ENCODE data around the gene ID2. TPM values are rescaled to one million over a fixed set of nuclear protein-coding genes. Genes with fewer than 3 reads are reported as not detected.

Gene ID2
- total RNA-seq, 1 experiment from 2014 or later: 2.1 TPM

GRCh38 chr2:8714971-8715370, 33.1 kb downstream of the ID2 start:
- Histone ChIP-seq H3K9me3 (ENCODE audit: control insufficient read depth, insufficient read depth, low read depth, low read length) (no peaks in the 10 kb centered on the region), H3K27me3 (ENCODE audit: control insufficient read depth, insufficient read depth, low read length) (no peaks in the 10 kb centered on the region), H3K27ac (ENCODE audit: low read length) (no peak overlapping the region), H3K4me1 (ENCODE audit: control insufficient read depth, insufficient read depth, low read length) (no peaks in the 10 kb centered on the region), H3K4me3 (ENCODE audit: low read depth in 2 of 2, low read length in 2 of 2) (no peak overlapping the region), H3K36me3 (ENCODE audit: control insufficient read depth, insufficient read depth, low read length) (no peaks in the 10 kb centered on the region)
- TF ChIP-seq POLR2AphosphoS5 (IDR thresholded peaks at IDR 0.05; ENCODE audit: low read depth, low read length) (no peak), TCF7L2 (IDR thresholded peaks at IDR 0.05; ENCODE audit: low read depth, low read length) (no peak), SIN3A (IDR thresholded peaks at IDR 0.05; ENCODE audit: borderline replicate concordance, insufficient read depth, low read depth, low read length) (no peak)
- TF ChIP-seq, protein P1, sequence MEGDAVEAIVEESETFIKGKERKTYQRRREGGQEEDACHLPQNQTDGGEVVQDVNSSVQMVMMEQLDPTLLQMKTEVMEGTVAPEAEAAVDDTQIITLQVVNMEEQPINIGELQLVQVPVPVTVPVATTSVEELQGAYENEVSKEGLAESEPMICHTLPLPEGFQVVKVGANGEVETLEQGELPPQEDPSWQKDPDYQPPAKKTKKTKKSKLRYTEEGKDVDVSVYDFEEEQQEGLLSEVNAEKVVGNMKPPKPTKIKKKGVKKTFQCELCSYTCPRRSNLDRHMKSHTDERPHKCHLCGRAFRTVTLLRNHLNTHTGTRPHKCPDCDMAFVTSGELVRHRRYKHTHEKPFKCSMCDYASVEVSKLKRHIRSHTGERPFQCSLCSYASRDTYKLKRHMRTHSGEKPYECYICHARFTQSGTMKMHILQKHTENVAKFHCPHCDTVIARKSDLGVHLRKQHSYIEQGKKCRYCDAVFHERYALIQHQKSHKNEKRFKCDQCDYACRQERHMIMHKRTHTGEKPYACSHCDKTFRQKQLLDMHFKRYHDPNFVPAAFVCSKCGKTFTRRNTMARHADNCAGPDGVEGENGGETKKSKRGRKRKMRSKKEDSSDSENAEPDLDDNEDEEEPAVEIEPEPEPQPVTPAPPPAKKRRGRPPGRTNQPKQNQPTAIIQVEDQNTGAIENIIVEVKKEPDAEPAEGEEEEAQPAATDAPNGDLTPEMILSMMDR (IDR thresholded peaks at IDR 0.05): no peak
- TF ChIP-seq, protein P2, sequence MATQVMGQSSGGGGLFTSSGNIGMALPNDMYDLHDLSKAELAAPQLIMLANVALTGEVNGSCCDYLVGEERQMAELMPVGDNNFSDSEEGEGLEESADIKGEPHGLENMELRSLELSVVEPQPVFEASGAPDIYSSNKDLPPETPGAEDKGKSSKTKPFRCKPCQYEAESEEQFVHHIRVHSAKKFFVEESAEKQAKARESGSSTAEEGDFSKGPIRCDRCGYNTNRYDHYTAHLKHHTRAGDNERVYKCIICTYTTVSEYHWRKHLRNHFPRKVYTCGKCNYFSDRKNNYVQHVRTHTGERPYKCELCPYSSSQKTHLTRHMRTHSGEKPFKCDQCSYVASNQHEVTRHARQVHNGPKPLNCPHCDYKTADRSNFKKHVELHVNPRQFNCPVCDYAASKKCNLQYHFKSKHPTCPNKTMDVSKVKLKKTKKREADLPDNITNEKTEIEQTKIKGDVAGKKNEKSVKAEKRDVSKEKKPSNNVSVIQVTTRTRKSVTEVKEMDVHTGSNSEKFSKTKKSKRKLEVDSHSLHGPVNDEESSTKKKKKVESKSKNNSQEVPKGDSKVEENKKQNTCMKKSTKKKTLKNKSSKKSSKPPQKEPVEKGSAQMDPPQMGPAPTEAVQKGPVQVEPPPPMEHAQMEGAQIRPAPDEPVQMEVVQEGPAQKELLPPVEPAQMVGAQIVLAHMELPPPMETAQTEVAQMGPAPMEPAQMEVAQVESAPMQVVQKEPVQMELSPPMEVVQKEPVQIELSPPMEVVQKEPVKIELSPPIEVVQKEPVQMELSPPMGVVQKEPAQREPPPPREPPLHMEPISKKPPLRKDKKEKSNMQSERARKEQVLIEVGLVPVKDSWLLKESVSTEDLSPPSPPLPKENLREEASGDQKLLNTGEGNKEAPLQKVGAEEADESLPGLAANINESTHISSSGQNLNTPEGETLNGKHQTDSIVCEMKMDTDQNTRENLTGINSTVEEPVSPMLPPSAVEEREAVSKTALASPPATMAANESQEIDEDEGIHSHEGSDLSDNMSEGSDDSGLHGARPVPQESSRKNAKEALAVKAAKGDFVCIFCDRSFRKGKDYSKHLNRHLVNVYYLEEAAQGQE (IDR thresholded peaks at IDR 0.05; ENCODE audit: insufficient read depth in 1 of 2, low read depth in 2 of 2, low read length in 1 of 2): no peak
- ATAC-seq: no peak
- in situ Hi-C loops (cut with HindIII; ENCODE audit: low pct_unique_long_range_greater_than_20kb, low sequenced_read_pairs): no loop called here
- BruUV-seq (replicated peaks): no TSS peak
- DNase-seq (ENCODE audit: low read depth, low spot score): no peak
- intact Hi-C loops (cut with micrococcal nuclease; ENCODE audit: unreplicated experiment): no loop called here
- ChIA-PET CTCF (no interaction called here), POLR2A (interaction anchor here (0.7 kb wide), 1 partner anchor 21 kb away, joined by 5 read pairs; no protein-coding TSS in a partner anchor)

DNA sequence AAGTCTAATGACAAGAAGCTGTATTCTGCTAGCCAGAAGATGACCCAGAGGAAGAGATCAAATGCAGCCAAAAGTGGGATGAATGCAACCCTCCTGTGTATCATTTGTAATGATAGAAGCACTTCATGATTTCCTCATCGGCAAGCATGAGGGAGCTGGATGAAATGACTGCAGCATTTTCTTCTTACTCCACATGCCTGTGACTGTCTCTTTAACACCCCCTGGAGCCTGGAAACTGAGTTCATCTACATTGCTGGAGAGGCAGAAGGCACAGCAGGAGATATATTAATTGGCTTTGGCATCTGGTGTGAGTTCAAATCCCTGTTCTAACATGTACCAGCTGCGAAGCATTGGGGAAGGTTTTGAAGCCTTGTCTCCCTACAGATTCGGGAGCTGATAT, 37.7 kb downstream of the ID2 start:
- intact Hi-C loops (cut with micrococcal nuclease; ENCODE audit: unreplicated experiment): no loop called here
- no peak for DNase-seq (ENCODE audit: low read depth, low spot score)
- in situ Hi-C loops (cut with HindIII; ENCODE audit: low pct_unique_long_range_greater_than_20kb, low sequenced_read_pairs): no loop called here
- ATAC-seq: no peak
- no peaks in the 10 kb centered on the region for H3K27me3 ChIP-seq (ENCODE audit: control insufficient read depth, insufficient read depth, low read length)
- no TSS peak for BruUV-seq (replicated peaks)
- H3K36me3 ChIP-seq (ENCODE audit: control insufficient read depth, insufficient read depth, low read length): no peaks in the 10 kb centered on the region
- H3K27ac ChIP-seq (ENCODE audit: low read length): no peak overlapping the region
- CTCF ChIA-PET: interaction anchor here (0.6 kb wide), 1 partner anchor 1210 kb away, joined by 3 read pairs; no protein-coding TSS in a partner anchor
- POLR2A ChIA-PET: no interaction called here
- no peaks in the 10 kb centered on the region for H3K4me1 ChIP-seq (ENCODE audit: control insufficient read depth, insufficient read depth, low read length)
- TF ChIP-seq, protein P2 (IDR thresholded peaks at IDR 0.05; ENCODE audit: insufficient read depth in 1 of 2, low read depth in 2 of 2, low read length in 1 of 2): no peak
- TF ChIP-seq POLR2AphosphoS5 (IDR thresholded peaks at IDR 0.05; ENCODE audit: low read depth, low read length) (no peak), SIN3A (IDR thresholded peaks at IDR 0.05; ENCODE audit: borderline replicate concordance, insufficient read depth, low read depth, low read length) (no peak), TCF7L2 (IDR thresholded peaks at IDR 0.05; ENCODE audit: low read depth, low read length) (no peak)
- TF ChIP-seq, protein P1 (IDR thresholded peaks at IDR 0.05): no peak
- H3K4me3 ChIP-seq (ENCODE audit: low read depth in 2 of 2, low read length in 2 of 2): no peak overlapping the region
- H3K9me3 ChIP-seq (ENCODE audit: control insufficient read depth, insufficient read depth, low read depth, low read length): no peaks in the 10 kb centered on the region
